ENCODE results near the gene THSD7B. TPM values are rescaled to one million over a fixed set of nuclear protein-coding genes. Genes with fewer than 3 reads are reported as not detected.
"Not testable (repeated sequence)": the region's sequence is repeated elsewhere in the genome, so short reads cannot be mapped to it uniquely, and the experiment has no call there.

THSD7B gene
- total RNA-seq, 1 donor from 2014 or later, result 0.22 TPM

GRCh38 chr2:136956050-136956449 is 190.7 kb downstream of the THSD7B start:
- Mint-ChIP-seq H3K4me3 (no peak overlapping the region), H3K9me3 (no peaks in the 10 kb centered on the region)

GRCh38 chr2:136957044-136957443 is 191.7 kb downstream of the THSD7B start:
- Mint-ChIP-seq H3K9me3 (no peaks in the 10 kb centered on the region), H3K4me3 (no peak overlapping the region), H3K27ac (no peak overlapping the region), H3K36me3 (no peaks in the 10 kb centered on the region), H3K27me3 (ENCODE audit: low read depth) (peaks cover 5% of the 10 kb centered on the region), H3K4me1 (no peaks in the 10 kb centered on the region)
- TF ChIP-seq CTCF (IDR thresholded peaks at IDR 0.05; ENCODE audit: unreplicated experiment), result no peak
- DNase-seq (ENCODE audit: low spot score in 2 of 2, unreplicated experiment in 2 of 2), result no peak

More at GRCh38 chr2:136956050-136956449, 190.7 kb downstream of the THSD7B start:
- DNase-seq (ENCODE audit: low spot score in 2 of 2, unreplicated experiment in 2 of 2), result no peak
- Mint-ChIP-seq H3K27ac (no peak overlapping the region), H3K4me1 (no peaks in the 10 kb centered on the region), H3K36me3 (no peaks in the 10 kb centered on the region), H3K27me3 (ENCODE audit: low read depth) (peaks cover 5% of the 10 kb centered on the region)
- TF ChIP-seq CTCF (IDR thresholded peaks at IDR 0.05; ENCODE audit: unreplicated experiment), result no peak

GRCh38 chr2:136962105-136962725 is 196.9 kb downstream of the THSD7B start:
- DNase-seq (ENCODE audit: low spot score in 2 of 2, unreplicated experiment in 2 of 2), result no peak
- no peak for TF ChIP-seq CTCF (IDR thresholded peaks at IDR 0.05; ENCODE audit: unreplicated experiment)
- H3K4me3 Mint-ChIP-seq, result no peak overlapping the region
- H3K9me3 Mint-ChIP-seq, result no peaks in the 10 kb centered on the region
- H3K4me1 Mint-ChIP-seq, result no peaks in the 10 kb centered on the region
- H3K27me3 Mint-ChIP-seq (ENCODE audit: low read depth), result peaks cover 24% of the 10 kb centered on the region
- no peak overlapping the region for H3K27ac Mint-ChIP-seq
- H3K36me3 Mint-ChIP-seq, result no peaks in the 10 kb centered on the region

- Mint-ChIP-seq H3K4me3 (no peak overlapping the region), H3K27ac (no peak overlapping the region), H3K9me3 (no peaks in the 10 kb centered on the region), H3K4me1 (no peaks in the 10 kb centered on the region), H3K36me3 (no peaks in the 10 kb centered on the region), H3K27me3 (ENCODE audit: low read depth) (peaks cover 41% of the 10 kb centered on the region)
- DNase-seq (ENCODE audit: low spot score in 2 of 2, unreplicated experiment in 2 of 2), result no peak
- no peak for TF ChIP-seq CTCF (IDR thresholded peaks at IDR 0.05; ENCODE audit: unreplicated experiment)
These were observed 201.1 kb downstream of the THSD7B start for GRCh38 chr2:136966485-136966884.

- H3K9me3 Mint-ChIP-seq, result peaks cover 30% of the 10 kb centered on the region
- H3K27me3 Mint-ChIP-seq (ENCODE audit: low read depth), result peaks cover 26% of the 10 kb centered on the region
- no peak for TF ChIP-seq CTCF (IDR thresholded peaks at IDR 0.05; ENCODE audit: unreplicated experiment)
- no peak for DNase-seq (ENCODE audit: low spot score in 2 of 2, unreplicated experiment in 2 of 2)
- no peak overlapping the region for H3K27ac Mint-ChIP-seq
- no peaks in the 10 kb centered on the region for H3K36me3 Mint-ChIP-seq
- no peaks in the 10 kb centered on the region for H3K4me1 Mint-ChIP-seq
- H3K4me3 Mint-ChIP-seq, result no peak overlapping the region
These were observed 215.0 kb downstream of the THSD7B start for GRCh38 chr2:136980303-136980702.

GRCh38 chr2:136981689-136982088 is 216.3 kb downstream of the THSD7B start:
- peaks cover 24% of the 10 kb centered on the region for H3K27me3 Mint-ChIP-seq (ENCODE audit: low read depth)
- H3K4me1 Mint-ChIP-seq; H3K36me3 Mint-ChIP-seq; H3K27ac Mint-ChIP-seq; DNase-seq (ENCODE audit: low spot score in 2 of 2, unreplicated experiment in 2 of 2); H3K4me3 Mint-ChIP-seq: not testable (repeated sequence)
- peaks cover 21% of the 10 kb centered on the region for H3K9me3 Mint-ChIP-seq

Measured in mesothelial cell of epicardium (in vitro differentiated cells).